Measurements from ENCODE around the gene OBSCN. TPM values are rescaled to one million over a fixed set of nuclear protein-coding genes. Genes with fewer than 3 reads are reported as not detected.

Gene OBSCN
- total RNA-seq, 1 donor from 2014 or later: 9.5 TPM

- no peak for DNase-seq
These were observed 184.5 kb downstream of the OBSCN start for GRCh38 chr1:228392111-228392936.

DNA sequence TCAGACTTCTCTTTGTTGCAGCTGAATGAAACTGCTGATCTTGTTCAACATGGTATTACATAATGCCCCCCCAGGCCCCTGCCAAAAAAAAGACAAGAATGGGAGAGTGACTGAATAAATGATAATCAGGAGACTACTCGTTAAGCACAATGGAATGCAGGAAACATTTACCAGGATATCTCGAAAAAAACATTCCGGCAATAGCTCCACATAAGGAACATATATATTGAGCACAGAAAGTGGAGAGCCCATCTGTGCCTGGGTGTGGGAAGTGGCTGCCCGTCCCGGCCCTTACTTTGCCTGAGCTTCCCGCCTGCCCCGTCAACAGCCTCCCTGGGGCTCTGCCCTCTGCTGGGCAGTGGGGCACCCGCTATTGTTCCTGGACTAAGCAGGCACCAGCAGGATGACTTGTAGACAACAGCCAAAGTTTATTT lies 185.4 kb downstream of the OBSCN start:
- peak; percentile 82 for DNase-seq

DNA sequence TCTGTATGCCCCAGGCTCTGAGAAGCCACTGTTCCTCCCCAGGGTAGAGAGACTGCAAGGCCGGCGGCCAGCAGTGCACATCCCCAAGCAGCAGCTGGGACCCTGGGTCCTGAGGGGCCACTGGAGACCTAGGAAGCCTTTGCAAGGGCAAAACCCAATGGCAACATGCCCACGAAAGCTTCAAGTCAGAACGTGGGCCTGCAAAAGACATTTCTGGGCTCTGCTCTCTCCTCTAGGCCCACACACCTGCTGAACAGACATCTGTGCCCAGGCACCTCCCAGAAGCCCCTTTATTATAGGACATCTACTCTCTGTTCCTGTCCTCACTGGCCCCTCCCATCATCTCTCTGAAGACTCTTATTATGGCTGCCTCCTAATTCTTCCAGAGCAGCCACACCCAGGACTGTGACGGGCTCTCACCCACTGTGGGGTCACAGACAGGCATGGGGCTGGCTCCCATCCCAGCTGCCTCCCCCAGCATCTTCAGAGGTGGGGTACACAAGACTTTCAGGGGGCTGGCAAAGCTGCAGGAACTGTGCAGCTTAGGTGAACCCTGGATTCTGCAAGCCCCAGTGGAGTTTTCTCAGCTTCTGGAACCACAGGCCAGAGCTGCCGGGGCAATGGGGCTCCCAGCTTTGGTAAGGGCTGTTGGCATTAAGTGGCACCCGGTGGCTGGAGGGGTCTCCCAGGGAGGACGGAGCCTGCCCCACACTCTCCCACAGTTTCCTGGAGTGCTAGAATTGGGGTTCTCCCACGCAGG lies 186.1 kb downstream of the OBSCN start:
- DNase-seq: no peak

DNA sequence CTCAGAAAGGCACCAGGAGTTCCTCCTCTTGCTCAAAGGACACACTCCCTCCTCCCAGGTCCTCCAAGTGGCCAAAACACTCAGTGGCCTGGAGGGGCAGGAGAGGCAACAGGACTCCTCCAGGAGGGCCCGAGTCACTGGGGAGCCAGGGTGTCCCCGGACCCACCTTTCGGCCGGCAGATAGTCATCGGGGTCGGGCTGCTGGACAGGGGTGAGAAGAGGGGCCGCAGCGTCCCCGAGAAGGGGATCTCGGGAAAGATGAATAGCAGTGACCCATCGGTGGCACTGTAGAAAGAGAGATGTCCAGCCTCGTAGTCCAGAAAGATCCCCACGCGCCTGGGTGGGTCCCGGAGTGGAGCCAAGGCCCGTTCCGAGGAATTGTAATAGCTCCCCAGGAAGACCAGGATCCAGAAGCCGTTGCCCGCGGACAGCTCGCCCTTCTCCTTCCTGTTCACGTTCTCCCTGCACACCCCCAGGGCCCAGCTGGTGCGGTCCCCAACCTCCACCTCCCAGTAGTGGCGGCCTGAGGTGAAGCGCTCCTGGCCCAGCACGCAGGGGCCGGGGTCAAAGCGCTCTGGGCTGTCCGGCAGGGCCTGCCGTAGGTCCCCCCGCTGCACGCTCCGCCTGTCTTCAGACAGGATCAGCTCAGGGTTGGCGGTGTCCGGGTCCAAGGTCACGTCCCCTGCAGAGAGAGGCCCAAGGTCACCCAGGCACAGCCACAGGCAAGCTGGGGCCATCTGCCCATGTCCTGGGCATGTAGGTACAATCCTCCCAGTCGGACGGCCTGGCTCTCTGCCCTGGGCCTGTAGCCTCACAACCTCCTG lies 186.9 kb downstream of the OBSCN start:
- DNase-seq: no peak

DNA sequence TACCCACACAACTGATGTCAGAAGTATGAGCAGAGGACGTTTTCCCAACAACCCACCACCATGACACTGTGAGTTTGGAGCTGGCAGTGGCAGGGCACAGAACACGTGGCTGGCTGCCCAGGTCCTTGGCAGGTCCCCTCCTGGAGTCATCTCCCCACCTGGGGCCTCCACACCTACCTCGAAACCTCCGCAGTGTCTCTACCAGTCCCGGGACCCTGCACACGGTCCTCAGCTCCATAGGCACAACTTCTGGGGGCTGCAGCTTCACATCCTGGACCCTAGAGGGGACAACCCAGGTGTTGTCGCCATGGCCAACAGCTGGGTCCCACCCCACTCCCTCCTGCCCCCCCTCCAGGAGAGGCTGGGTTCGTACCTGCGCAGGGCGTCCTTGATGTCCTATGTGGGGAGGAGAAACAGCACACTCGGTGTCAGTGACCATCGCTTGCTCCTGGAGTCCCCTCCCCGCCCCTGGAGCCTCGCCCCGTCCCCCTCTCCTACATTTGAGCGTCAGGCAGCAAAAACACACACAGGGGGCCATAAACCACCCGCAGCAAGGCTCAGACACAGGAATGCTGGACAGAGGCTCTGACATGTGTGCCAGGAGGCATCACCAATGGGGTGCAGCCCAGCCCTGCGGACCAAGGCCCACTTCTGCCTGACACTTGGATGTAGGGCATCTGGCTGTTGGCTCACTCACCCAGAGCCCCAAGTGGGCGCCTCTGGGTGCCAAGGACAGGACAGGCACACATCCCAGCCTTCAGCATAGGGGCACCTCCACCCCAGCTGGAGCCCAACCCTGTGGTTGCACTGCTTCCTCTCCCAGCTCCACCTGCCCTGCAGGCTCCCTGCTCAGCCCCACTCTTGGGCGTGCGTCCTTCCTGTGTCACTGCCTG lies 189.2 kb downstream of the OBSCN start:
- DNase-seq: no peak

DNA sequence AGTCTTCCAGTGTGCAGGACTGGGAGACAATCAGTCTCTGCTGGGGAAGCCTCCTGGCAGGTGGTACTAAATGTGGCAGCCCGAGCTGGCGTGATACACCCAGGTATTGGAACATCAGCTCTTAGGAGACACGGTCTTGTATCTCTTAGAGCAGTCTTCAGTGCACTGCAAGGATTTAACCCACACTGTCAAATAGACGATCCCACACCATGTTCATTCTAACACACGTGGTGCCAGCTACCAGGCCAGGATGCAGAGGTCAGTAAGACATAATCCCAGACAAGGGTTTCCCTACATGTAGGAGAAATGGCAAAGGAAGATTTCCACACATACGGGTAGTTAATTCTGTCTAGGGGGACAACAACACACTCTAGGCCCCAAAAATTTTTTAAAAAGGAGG lies 190.1 kb downstream of the OBSCN start:
- no peak for DNase-seq

DNA sequence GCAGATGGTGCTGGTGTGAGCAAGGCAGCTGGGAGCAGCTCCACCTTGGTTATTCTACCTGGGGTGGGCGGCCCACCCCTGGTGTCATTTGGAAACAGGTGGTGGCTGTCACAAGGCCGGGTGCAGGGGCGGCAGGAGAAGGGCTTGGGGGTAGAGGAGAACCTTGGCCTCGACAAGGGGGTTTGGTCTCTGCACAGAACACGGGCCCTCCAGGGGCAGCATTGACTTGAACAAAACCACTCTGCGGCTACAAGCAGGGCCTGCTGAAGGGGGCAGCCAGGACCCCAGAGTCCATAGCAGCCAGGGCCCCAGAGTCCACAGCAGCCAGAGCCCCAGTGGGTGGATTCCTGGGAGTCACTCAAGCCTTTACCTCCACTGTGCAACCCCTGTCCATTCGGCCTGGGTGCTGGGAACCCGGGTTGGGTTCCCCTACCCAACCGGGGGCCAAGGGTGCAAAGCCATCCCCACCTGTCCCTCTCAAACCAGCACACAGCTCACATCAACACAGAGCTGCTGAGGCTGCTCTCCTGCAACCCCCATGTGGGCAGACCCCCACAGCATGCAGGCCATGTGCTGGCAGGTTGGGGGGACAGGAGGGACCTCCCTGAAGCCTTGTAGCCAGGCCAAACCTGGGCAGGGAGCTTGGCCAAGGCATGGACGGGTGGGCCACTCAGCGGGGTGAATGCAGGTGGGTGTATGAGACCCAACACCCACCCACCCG lies 191.1 kb downstream of the OBSCN start:
- DNase-seq: no peak

DNA sequence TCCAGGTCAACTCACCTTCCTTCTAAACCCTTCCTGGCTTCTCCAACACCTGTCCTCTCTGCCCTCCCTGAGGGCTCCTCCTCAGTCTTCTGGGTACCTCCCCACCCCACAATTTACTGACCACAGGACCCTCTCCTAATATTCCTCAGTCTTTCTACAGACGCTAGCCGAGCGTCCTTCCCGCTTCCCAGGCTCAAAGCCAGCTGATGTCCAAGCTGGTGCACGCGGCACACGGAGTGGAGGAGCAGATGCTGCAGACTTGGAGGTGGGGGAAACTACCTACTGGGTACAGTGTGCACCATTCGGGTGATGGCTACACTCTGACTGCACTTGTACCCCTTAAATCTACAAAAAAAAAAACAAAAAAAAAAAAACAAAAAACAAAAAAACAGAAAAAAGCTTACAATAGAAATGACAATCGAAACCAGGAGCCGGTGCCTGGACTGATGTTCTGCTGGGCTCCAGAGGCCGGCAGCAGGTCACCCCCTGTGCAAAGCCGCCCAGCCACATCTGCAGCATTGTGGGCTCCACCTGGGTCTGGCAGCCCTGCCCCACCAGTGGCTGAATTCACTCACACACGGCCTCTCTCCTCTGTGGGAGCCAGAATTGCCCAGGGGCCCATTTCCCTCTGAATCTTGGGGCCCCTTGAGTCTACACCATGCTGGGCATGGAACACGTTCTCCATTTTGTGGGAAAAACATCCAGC lies 191.8 kb downstream of the OBSCN start:
- DNase-seq: no peak

- no peak for DNase-seq
These were observed 192.4 kb downstream of the OBSCN start for GRCh38 chr1:228400237-228400651.

DNA sequence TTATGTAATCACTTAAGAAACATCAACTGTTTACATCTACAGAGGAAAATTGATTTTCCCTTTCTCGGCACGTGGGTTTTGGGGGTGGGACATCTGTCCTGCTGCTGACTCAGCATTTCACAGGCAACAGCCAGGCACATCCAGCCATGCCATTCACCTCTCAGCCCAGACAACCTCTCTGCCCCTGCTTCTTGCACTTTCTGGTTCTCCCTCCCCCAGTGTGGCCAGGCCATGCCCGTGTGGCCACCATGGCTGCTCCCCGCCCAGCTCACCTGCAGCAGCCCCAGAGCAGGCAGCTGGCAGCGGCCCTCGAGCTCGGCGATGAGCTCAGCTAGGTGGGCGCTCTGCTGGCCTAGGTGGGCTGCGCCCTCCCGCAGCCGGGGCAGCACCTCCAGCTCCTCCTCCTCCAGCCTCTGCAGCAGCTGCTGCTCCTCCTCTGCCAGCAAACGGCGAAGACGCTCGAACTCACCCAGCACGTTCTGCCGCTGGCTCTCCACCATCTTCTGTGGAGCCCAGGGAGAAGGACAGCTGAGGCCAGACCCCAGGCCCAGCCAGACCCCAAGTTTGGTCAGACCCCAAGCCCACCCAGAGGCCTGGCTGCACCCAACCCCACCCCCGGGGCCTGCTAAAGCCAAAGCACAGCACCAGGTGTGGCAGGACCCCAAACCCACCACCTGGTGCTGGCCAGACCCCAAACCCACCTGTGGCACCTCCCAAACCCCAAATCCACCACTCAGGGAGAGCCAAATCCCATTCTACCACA lies 193.0 kb downstream of the OBSCN start:
- DNase-seq: no peak

GRCh38 chr1:228401782-228402640 lies 194.2 kb downstream of the OBSCN start:
- no peak for DNase-seq

DNA sequence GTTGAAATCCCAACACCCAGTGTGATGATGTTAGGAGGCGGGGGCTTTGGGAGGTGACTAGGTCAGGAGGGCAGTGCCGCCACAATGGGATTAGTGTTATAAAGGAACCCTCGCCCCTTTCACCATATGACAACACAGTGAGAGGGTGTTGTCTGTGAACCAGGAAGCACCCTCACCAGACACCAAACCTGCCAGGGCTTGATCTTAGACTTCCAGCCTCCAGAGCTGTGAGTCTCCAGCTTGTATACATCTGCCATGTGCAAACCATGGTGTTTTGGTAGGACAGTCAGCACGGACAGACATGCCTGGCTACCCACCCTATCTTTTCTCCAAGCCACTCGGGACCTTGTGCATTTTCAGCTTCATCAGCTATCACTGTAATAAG lies 194.8 kb downstream of the OBSCN start:
- DNase-seq: no peak

- DNase-seq: no peak
These were observed 195.4 kb downstream of the OBSCN start for GRCh38 chr1:228403231-228403631.

GRCh38 chr1:228404107-228404720 lies 196.4 kb downstream of the OBSCN start:
- DNase-seq: no peak

DNA sequence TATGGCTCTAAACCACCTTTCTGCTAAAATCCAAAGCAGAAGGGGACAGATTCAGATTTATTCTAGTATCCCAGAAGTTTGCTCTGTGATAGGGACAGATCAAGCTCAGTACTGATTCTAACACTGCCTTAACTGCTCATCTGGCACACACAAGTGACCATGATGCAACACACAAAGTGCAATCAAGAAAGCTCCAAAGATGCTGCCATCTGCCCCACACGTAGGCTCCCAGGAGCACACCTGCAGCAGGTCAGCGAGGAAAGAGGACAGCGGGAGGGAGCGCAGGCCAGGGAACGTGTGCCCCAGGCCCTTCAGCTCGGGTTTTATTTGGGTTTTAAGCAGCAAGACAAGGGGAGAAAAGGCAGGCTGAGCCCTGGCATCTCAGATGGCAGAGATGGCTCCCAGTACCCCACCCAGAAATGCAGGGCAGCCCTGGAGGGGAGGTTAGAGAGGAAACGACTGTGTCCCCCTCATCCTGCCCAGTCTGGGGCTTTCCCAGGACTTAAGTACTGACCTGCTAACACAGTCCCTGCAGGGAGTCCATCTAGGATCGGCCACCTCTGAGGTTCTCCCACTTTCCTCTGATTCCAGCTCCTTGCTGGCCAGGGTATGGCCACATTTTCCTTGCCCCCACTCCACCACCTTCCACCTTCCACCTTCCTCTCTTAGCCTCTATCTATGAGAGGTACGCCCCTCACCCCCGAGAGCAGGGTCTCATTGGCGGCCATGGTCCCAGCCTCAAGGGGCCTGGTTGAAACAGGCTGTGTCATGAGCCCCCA lies 197.5 kb downstream of the OBSCN start:
- DNase-seq: peak; percentile 17

DNA sequence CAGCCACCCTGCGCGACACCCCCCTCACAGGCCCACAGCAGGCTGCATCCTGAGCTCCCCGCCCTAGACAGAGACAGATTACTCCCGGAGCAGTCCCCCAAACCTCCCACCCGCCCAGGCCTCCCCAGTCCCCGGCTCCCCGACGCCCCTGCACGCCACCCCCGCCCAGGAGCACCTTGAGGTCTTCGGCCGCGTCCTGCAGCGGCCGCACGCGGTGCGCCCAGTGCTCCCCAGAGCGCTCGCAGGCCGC lies 198.1 kb downstream of the OBSCN start:
- no peak for DNase-seq

DNA sequence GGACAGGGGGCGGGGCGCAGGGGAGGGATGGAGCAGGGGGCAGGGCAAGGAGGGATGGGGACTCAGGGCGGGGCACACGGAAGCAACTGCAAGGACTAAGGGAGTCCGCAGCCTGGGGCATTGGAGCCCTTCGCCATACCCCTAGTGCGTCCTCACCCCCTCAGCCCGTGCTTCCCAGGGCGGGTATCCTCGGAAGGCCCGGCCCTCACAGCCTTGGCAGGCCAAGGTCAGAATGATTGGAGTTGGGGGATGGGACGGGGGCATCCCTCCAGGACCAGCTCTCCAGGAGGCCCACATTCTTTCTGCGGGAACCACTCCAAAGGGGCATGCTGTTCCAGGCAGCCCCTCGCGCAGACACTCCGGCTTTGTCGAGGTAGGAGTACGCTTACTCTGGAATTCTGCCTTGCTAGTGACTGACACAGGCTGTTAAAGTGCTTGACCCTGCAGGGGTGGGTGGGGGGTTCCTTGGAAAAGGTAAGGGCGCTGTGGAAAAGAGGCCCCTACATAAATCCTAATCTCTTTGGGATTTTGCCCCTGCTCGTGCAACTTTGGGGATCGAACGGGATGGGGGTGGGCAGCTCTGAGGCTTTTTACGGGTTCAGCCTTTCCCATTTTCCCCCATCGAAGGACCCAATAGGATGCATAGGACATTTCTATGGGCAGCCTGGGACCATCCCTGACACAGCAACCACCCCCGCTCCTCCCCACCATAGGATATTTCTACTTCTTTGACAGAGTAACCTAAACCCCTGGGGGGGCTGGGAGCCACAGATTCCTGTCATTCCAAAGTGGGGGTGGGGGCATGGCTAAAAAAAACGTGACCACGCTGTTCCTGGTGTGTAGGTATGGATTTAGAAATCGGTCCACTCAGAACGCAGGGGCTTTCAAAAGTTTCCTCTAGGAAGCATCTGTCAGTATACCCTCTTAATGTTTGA lies 199.5 kb downstream of the OBSCN start:
- DNase-seq: no peak

Data from dermis blood vessel endothelial cell (primary cell).